Measurements from ENCODE around the gene SMC1B.

Gene SMC1B

GRCh38 chr22:45319324-45319685 is 94.1 kb downstream of the SMC1B start:
- H3K9me3 ChIP-seq (ENCODE audit: low read length), result no peaks in the 10 kb centered on the region
- peak overlapping the region; percentile 47 for H3K4me3 ChIP-seq (ENCODE audit: low read depth, low read length, poor library complexity, severe bottlenecking)
- H3F3A ChIP-seq (ENCODE audit: insufficient read depth, low read length), result no peaks in the 10 kb centered on the region
- H3K79me2 ChIP-seq (ENCODE audit: insufficient read depth, low read length), result peaks cover 22% of the 10 kb centered on the region
- H3K27ac ChIP-seq (ENCODE audit: low read depth, low read length, poor library complexity, severe bottlenecking), result peak overlapping the region; percentile 89
- peak overlapping the region; percentile 65 for H3K4me2 ChIP-seq (ENCODE audit: low read length)
- peaks cover 21% of the 10 kb centered on the region for H3K36me3 ChIP-seq (ENCODE audit: insufficient read depth, low read length)
- H3K27me3 ChIP-seq (ENCODE audit: insufficient read depth, low read length), result no peaks in the 10 kb centered on the region
- no peaks in the 10 kb centered on the region for H3K9me2 ChIP-seq (ENCODE audit: low read depth, low read length)
- no peaks in the 10 kb centered on the region for H4K20me1 ChIP-seq (ENCODE audit: insufficient read depth, low read length)
- H3K9ac ChIP-seq (ENCODE audit: low read length), result peak overlapping the region; percentile 67
- peaks cover 46% of the 10 kb centered on the region for H3K4me1 ChIP-seq (ENCODE audit: insufficient read depth, low read length, severe bottlenecking)
- H2AFZ ChIP-seq (ENCODE audit: low read length), result no peak overlapping the region
- TF ChIP-seq, protein P1, sequence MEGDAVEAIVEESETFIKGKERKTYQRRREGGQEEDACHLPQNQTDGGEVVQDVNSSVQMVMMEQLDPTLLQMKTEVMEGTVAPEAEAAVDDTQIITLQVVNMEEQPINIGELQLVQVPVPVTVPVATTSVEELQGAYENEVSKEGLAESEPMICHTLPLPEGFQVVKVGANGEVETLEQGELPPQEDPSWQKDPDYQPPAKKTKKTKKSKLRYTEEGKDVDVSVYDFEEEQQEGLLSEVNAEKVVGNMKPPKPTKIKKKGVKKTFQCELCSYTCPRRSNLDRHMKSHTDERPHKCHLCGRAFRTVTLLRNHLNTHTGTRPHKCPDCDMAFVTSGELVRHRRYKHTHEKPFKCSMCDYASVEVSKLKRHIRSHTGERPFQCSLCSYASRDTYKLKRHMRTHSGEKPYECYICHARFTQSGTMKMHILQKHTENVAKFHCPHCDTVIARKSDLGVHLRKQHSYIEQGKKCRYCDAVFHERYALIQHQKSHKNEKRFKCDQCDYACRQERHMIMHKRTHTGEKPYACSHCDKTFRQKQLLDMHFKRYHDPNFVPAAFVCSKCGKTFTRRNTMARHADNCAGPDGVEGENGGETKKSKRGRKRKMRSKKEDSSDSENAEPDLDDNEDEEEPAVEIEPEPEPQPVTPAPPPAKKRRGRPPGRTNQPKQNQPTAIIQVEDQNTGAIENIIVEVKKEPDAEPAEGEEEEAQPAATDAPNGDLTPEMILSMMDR (IDR thresholded peaks at IDR 0.05; ENCODE audit: low read length), result no peak
- no peak for TF ChIP-seq EZH2 (IDR thresholded peaks at IDR 0.05; ENCODE audit: borderline replicate concordance, low read length)

- peaks cover 22% of the 10 kb centered on the region for H3K79me2 ChIP-seq (ENCODE audit: insufficient read depth, low read length)
- no peak for TF ChIP-seq EZH2 (IDR thresholded peaks at IDR 0.05; ENCODE audit: borderline replicate concordance, low read length)
- TF ChIP-seq, protein P1 (IDR thresholded peaks at IDR 0.05; ENCODE audit: low read length), result no peak
- H3K9ac ChIP-seq (ENCODE audit: low read length), result peak overlapping the region; percentile 67
- H3F3A ChIP-seq (ENCODE audit: insufficient read depth, low read length), result no peaks in the 10 kb centered on the region
- H3K9me3 ChIP-seq (ENCODE audit: low read length), result no peaks in the 10 kb centered on the region
- H3K4me2 ChIP-seq (ENCODE audit: low read length), result peak overlapping the region; percentile 65
- H2AFZ ChIP-seq (ENCODE audit: low read length), result no peak overlapping the region
- peak overlapping the region; percentile 47 for H3K4me3 ChIP-seq (ENCODE audit: low read depth, low read length, poor library complexity, severe bottlenecking)
- peaks cover 46% of the 10 kb centered on the region for H3K4me1 ChIP-seq (ENCODE audit: insufficient read depth, low read length, severe bottlenecking)
- peaks cover 16% of the 10 kb centered on the region; the same call in 1 of the 2 replicates for H3K36me3 ChIP-seq (ENCODE audit: insufficient read depth, low read length)
- H4K20me1 ChIP-seq (ENCODE audit: insufficient read depth, low read length), result no peaks in the 10 kb centered on the region
- peak overlapping the region; percentile 89 for H3K27ac ChIP-seq (ENCODE audit: low read depth, low read length, poor library complexity, severe bottlenecking)
- H3K9me2 ChIP-seq (ENCODE audit: low read depth, low read length), result no peaks in the 10 kb centered on the region
- H3K27me3 ChIP-seq (ENCODE audit: insufficient read depth, low read length), result no peaks in the 10 kb centered on the region
Observed at GRCh38 chr22:45318558-45319323, 94.7 kb downstream of the SMC1B start.

DNA sequence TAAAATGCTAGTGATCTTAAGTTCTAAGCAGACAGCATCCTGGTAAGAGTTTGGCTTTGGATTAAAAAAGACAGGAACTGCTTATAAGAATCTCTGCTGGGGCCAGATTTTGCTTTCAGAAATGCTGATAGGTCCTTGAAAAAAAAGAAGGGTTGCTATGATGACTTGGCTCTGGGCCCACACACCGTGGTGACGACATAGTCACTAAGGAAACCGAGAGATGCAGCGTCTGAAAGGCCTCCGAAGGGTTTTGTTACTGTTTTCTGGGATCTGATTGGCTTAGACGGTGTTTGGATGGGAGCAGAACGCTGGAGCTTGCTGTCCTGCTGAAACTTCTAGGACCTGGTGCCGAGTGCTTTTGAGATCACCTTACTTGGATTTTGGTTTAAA is 95.2 kb downstream of the SMC1B start:
- Histone ChIP-seq H3K9ac (ENCODE audit: low read length) (peak overlapping the region; percentile 67; the same call in 1 of the 2 replicates), H3K9me2 (ENCODE audit: low read depth, low read length) (no peaks in the 10 kb centered on the region), H3K9me3 (ENCODE audit: low read length) (no peaks in the 10 kb centered on the region), H3K27ac (ENCODE audit: low read depth, low read length, poor library complexity, severe bottlenecking) (peak overlapping the region; percentile 89), H4K20me1 (ENCODE audit: insufficient read depth, low read length) (no peaks in the 10 kb centered on the region), H3K79me2 (ENCODE audit: insufficient read depth, low read length) (peaks cover 22% of the 10 kb centered on the region), H3K36me3 (ENCODE audit: insufficient read depth, low read length) (peaks cover 10% of the 10 kb centered on the region; the same call in 1 of the 2 replicates), H3F3A (ENCODE audit: insufficient read depth, low read length) (no peaks in the 10 kb centered on the region), H3K4me1 (ENCODE audit: insufficient read depth, low read length, severe bottlenecking) (peaks cover 46% of the 10 kb centered on the region), H3K4me2 (ENCODE audit: low read length) (peak overlapping the region; percentile 65), H3K27me3 (ENCODE audit: insufficient read depth, low read length) (no peaks in the 10 kb centered on the region), H3K4me3 (ENCODE audit: low read depth, low read length, poor library complexity, severe bottlenecking) (peak overlapping the region; percentile 47), H2AFZ (ENCODE audit: low read length) (no peak overlapping the region)
- TF ChIP-seq, protein P1 (IDR thresholded peaks at IDR 0.05; ENCODE audit: low read length), result no peak
- no peak for TF ChIP-seq EZH2 (IDR thresholded peaks at IDR 0.05; ENCODE audit: borderline replicate concordance, low read length)
